SK-N-SH treated with all-trans-retinoic acid at 6 μM for 48 hours (cell line): Measurements from ENCODE around the gene KCNMA1.
A peak's percentile ranks its signal among the peaks of the same experiment; 100 is the strongest.
"Not testable (repeated sequence)": the region's sequence is repeated elsewhere in the genome, so short reads cannot be mapped to it uniquely, and the experiment has no call there.

Experiments used
- ATAC-seq: fragments of 200-7000 bp; cut with Tn5 transposase; 3 replicates; pipeline ENCODE4 v1.9.1; 2020; ENCODE audit warnings: mild to moderate bottlenecking, moderate library complexity
- ARNTL ChIP-seq: fragments of 450-650 bp; formaldehyde crosslinking; IDR thresholded peaks from 2 replicates; pipeline ENCODE4 v1.5.0; 2020; ENCODE audit warnings: low read depth, mild to moderate bottlenecking, moderate library complexity, borderline replicate concordance
- BACH2 ChIP-seq: fragments of 250-450 bp; sonication (Bioruptor Pico); IDR thresholded peaks from 2 replicates; pipeline ENCODE4 v1.9.0; 2021; ENCODE audit warnings: mild to moderate bottlenecking, borderline replicate concordance
- CREB5 ChIP-seq: fragments of 250-450 bp; sonication (Bioruptor Pico); IDR thresholded peaks from 2 replicates; pipeline ENCODE4 v1.5.1; 2020; ENCODE audit warnings: low read depth, mild to moderate bottlenecking, moderate library complexity
- CSRNP3 ChIP-seq: fragments of 250-450 bp; sonication (Bioruptor Pico); IDR thresholded peaks from 2 replicates; pipeline ENCODE4 v1.5.1; 2021; ENCODE audit warnings: mild to moderate bottlenecking, moderate library complexity
- ESRRG ChIP-seq: fragments of 250-450 bp; sonication (Bioruptor Pico); IDR thresholded peaks from 2 replicates; pipeline ENCODE4 v1.6.1; 2021; ENCODE audit warnings: mild to moderate bottlenecking
- PPARA ChIP-seq: fragments of 250-450 bp; sonication (Bioruptor Pico); IDR thresholded peaks from 2 replicates; pipeline ENCODE4 v1.5.0; 2020; ENCODE audit warnings: mild to moderate bottlenecking, borderline replicate concordance
- RARB ChIP-seq: fragments of 250-450 bp; sonication (Bioruptor Pico); IDR thresholded peaks from 2 replicates; pipeline ENCODE4 v1.8.0; 2021; ENCODE audit warnings: mild to moderate bottlenecking, moderate library complexity
- SNAI2 ChIP-seq: fragments of 250-450 bp; sonication (Bioruptor Pico); IDR thresholded peaks from 2 replicates; pipeline ENCODE4 v1.5.0; 2020; ENCODE audit warnings: mild to moderate bottlenecking, moderate library complexity
- TCF4 ChIP-seq: fragments of 250-450 bp; sonication (Bioruptor Pico); IDR thresholded peaks from 2 replicates; pipeline ENCODE4 v1.8.0; 2021; ENCODE audit warnings: mild to moderate bottlenecking, moderate library complexity, borderline replicate concordance
- TSHZ2 ChIP-seq: fragments of 250-450 bp; sonication (Bioruptor Pico); IDR thresholded peaks from 2 replicates; pipeline ENCODE4 v1.5.0; 2020; ENCODE audit warnings: mild to moderate bottlenecking, moderate library complexity
- ZC3H10 ChIP-seq: fragments of 250-450 bp; sonication (Bioruptor Pico); IDR thresholded peaks from 2 replicates; pipeline ENCODE4 v1.5.1; 2021; ENCODE audit warnings: mild to moderate bottlenecking, moderate library complexity
- ZFP3 ChIP-seq: fragments of 250-450 bp; sonication (Bioruptor Pico); IDR thresholded peaks from 2 replicates; pipeline ENCODE4 v1.5.0; 2020; ENCODE audit warnings: mild to moderate bottlenecking, moderate library complexity
- ZFP30 ChIP-seq: fragments of 450-650 bp; formaldehyde crosslinking; IDR thresholded peaks from 2 replicates; pipeline ENCODE4 v1.5.0; 2022; ENCODE audit warnings: mild to moderate bottlenecking, moderate library complexity
- ZNF565 ChIP-seq: fragments of 450-650 bp; formaldehyde crosslinking; conservative IDR thresholded peaks from 2 replicates; pipeline ENCODE4 v1.5.0; 2020; ENCODE audit warnings: low read depth, mild to moderate bottlenecking, moderate library complexity
- ZNF70 ChIP-seq: fragments of 450-650 bp; formaldehyde crosslinking; IDR thresholded peaks from 2 replicates; pipeline ENCODE4 v1.5.0; 2020; ENCODE audit warnings: mild to moderate bottlenecking, moderate library complexity
- ZNF8 ChIP-seq: fragments of 450-650 bp; formaldehyde crosslinking; IDR thresholded peaks from 2 replicates; pipeline ENCODE4 v1.5.0; 2020; ENCODE audit warnings: mild to moderate bottlenecking, moderate library complexity
- TF ChIP-seq, protein P1 (sequence below): fragments of 250-450 bp; sonication (Bioruptor Pico); IDR thresholded peaks from 2 replicates; pipeline ENCODE4 v1.8.0; 2020; ENCODE audit warnings: mild to moderate bottlenecking, moderate library complexity, borderline replicate concordance

KCNMA1 gene

GRCh38 chr10:77592510-77592909 is 45.1 kb downstream of the KCNMA1 start:
- ATAC-seq = peak; percentile 29; the same call in 2 of the 3 replicates
- TF ChIP-seq TSHZ2 (no peak), ZNF8 (CRISPR knock-in tag) (no peak), CSRNP3 (no peak), ARNTL (CRISPR knock-in tag) (no peak)
- TF ChIP-seq, all 23 proteins: peak for 0

GRCh38 chr10:77591238-77591880 is 46.2 kb downstream of the KCNMA1 start:
- no peak for TF ChIP-seq ZNF565
- TF ChIP-seq ZNF70 (CRISPR knock-in tag) = no peak
- no peak for TF ChIP-seq PPARA (CRISPR knock-in tag)
- TF ChIP-seq RARB (CRISPR knock-in tag) = no peak
- TF ChIP-seq BACH2 (CRISPR knock-in tag) = no peak
- no peak for TF ChIP-seq ZFP30
- ATAC-seq = no peak

DNA sequence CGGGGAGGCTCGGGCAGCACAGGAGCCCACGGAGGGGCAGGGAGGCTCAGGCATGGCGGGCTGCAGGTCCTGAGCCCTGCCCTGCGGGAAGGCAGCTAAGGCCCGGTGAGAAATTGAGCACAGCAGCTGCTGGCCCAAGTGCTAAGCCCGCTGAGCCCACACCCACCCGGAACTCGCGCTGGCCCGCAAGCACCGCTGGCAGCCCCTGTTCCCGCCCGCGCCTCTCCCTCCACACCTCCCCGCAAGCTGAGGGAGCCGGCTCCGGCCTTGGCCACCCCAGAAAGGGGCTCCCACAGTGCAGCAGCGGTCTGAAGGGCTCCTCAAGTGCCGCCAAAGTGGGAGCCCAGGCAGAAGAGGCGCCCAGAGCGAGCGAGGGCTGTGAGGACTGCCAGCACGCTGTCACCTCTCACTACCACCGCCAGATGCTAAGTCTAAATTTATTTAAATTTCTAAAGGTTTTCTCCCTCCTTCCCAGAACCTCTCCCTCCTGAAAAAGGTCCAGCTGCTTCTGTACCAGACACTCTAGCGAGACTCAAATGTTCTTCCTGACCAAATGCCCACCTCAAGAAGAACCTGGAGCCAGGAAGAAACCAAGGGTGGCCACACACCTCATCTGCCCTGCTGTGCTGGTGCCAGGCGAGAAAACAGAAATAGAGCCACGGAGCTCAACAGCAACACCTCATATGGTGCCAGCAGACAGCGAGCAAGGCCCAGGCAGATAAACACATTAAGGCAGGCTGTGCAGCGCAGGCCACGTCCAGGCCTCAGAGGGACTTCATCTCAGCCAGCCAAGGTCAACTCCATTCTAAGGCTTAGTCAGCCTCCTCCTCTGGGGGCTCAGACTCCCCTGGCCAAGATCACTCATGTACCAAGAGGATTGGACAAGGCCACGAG is 47.0 kb downstream of the KCNMA1 start:
- TF ChIP-seq TCF4 (CRISPR knock-in tag) (no peak), PPARA (CRISPR knock-in tag) (no peak), CSRNP3 (no peak), SNAI2 (CRISPR knock-in tag) (no peak), CREB5 (no peak)
- no peak for ATAC-seq

DNA sequence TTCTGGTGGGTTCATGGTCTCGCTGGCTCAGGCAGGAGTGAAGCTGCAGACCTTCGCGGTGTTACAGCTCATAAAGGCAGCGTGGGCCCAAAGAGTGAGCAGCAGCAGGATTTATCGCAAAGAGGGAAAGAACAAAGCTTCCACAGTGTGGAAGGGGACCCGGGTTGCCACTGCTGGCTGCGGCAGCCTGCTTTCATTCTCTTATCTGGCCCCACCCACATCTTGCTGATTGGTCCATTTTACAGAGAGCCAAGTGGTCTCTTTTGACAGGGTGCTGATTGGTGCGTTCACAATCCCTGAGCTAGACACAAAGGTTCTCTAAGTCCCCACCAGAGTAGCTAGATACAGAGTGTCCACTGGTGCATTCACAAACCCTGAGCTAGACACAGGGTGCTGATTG is 47.9 kb downstream of the KCNMA1 start:
- not testable (repeated sequence) for ATAC-seq

GRCh38 chr10:77588886-77589285 is 48.7 kb downstream of the KCNMA1 start:
- TF ChIP-seq ARNTL (CRISPR knock-in tag) (no peak), ZFP30 (no peak), ZC3H10 (CRISPR knock-in tag) (no peak), ZNF70 (CRISPR knock-in tag) (no peak), CREB5 (no peak), ESRRG (CRISPR knock-in tag) (no peak), TCF4 (CRISPR knock-in tag) (no peak), ZFP3 (CRISPR knock-in tag) (no peak), BACH2 (CRISPR knock-in tag) (no peak), ZNF8 (CRISPR knock-in tag) (no peak), PPARA (CRISPR knock-in tag) (no peak)
- TF ChIP-seq, protein P1, sequence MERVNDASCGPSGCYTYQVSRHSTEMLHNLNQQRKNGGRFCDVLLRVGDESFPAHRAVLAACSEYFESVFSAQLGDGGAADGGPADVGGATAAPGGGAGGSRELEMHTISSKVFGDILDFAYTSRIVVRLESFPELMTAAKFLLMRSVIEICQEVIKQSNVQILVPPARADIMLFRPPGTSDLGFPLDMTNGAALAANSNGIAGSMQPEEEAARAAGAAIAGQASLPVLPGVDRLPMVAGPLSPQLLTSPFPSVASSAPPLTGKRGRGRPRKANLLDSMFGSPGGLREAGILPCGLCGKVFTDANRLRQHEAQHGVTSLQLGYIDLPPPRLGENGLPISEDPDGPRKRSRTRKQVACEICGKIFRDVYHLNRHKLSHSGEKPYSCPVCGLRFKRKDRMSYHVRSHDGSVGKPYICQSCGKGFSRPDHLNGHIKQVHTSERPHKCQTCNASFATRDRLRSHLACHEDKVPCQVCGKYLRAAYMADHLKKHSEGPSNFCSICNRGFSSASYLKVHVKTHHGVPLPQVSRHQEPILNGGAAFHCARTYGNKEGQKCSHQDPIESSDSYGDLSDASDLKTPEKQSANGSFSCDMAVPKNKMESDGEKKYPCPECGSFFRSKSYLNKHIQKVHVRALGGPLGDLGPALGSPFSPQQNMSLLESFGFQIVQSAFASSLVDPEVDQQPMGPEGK (CRISPR knock-in tag) = no peak
- TF ChIP-seq, all 23 proteins: peak for 0
- ATAC-seq = no peak
